HG03025 (cell line): Measurements from ENCODE around the gene CDCA4.

Experiments
- ATAC-seq: cut with Tn5 transposase; IDR thresholded peaks from one replicate; pipeline ENCODE4 v1.9.1; 2021; ENCODE audit warnings: mild to moderate bottlenecking, moderate library complexity; ENCODE audit not compliant: unreplicated experiment, low FRiP score

Gene CDCA4

GRCh38 chr14:105019861-105020814 lies 745 bp downstream of the CDCA4 start:
- ATAC-seq = peak; percentile 14

DNA sequence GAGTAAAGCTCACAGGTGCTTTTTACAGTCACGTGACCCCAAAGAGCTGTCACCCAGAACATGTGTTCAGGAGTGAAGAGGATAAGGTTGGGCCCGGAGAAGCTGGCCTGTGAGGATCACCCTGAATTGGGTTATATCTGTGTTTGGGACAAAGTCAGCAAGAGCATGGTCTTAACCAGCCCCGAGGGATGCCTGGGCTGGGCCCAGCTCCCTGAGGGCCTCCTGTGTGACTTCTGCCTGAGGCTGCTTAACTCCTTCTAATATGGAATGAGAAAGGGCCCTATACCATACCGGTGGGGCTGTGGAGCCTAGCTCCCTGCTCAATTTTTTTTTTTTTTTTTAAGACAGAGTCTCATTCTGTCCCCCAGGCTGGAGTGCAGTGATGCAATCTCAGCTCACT lies 2.5 kb downstream of the CDCA4 start:
- ATAC-seq = no peak

DNA sequence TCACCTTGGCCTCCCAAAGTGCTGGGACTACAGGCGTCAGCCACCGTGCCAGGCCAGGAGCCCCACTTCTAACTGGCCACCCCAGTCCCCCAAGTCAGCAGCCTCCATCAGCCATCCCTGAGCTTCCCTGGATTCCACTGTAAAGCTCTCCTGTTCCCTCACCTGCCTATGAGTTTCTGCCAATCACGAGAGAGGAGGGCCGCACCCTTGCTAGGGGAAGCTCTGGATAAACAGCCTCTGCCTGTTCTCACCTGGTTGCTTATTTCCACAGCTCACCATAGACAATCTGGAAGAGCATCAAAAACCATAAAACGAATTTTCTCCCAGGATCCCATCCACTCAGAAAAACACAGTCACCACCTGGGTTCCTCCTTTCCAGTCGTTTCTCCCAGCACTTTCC lies 5.0 kb downstream of the CDCA4 start:
- ATAC-seq = no peak

DNA sequence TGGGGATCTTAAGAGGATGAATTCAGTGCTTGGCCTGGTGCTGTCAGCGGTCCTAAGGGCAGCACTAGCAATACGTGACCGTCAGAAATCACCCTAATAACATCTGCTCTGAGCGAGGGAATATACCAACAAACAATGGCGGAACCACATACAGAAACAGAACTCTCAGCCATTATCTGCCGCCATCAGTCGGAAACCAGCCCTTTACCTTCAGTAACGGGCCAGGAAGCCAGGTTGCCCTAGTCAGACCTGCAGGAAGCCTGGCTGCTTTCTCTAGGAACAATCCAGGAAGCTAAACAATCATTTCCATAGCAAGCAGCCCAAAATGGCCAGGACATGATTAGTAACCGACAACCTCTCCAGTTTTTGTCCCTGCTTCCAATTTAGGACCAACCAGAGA lies 5.6 kb downstream of the CDCA4 start:
- no peak for ATAC-seq

GRCh38 chr14:105014631-105015030 lies 6.3 kb downstream of the CDCA4 start:
- no peak for ATAC-seq

DNA sequence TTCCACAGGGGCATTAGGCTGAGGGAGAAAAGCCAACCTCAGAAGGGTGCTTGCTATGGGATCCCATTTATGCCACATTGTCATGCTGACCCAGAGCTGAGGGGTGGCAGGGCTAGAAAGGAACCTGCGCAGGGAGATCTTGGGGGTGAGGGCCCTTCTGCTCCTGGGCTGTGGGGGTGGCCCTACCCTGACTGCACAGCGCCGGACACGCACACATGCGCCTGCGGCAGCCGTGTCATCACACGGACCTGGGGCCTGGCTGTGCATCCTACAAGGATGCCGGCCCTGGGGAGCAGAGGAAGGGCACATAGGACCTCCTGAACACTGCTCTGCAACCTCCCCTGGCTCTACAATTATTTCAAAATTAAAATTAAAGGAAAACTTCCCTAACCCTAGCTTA lies 6.9 kb downstream of the CDCA4 start:
- ATAC-seq = no peak

DNA sequence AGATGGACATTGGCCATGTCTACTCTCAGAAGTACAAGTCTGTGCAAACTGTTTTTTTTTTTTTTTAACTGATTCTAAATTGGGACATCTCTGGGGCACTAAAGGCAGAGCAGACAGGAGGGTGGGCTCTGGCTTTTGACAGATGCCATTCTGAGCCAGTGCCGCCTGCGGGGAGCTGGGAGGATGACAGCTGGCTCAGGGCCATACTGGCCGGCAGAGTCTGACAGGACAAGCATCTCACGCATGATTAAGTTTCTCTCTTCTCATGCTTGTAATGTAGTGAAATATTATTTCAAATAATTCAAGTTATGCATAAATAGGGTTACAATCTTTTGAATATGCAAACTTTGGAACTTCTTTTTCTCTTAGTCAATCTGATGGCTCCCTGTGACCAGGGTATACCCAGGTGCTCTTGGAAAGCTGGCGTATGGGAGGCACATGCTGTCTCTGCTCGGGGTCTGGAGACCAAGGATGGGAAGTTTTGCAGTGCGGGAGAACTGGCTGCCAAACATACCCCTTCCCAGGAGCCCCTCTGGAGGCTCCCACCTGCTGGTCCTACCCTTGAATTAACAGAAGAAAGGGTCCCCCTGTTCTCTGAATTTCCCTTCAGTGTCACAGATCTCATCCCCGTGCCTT lies 7.6 kb downstream of the CDCA4 start:
- ATAC-seq = no peak

GRCh38 chr14:105012171-105012985 lies 8.5 kb downstream of the CDCA4 start:
- no peak for ATAC-seq

- no peak for ATAC-seq
Measured at GRCh38 chr14:105011312-105011990, 9.4 kb downstream of the CDCA4 start.

DNA sequence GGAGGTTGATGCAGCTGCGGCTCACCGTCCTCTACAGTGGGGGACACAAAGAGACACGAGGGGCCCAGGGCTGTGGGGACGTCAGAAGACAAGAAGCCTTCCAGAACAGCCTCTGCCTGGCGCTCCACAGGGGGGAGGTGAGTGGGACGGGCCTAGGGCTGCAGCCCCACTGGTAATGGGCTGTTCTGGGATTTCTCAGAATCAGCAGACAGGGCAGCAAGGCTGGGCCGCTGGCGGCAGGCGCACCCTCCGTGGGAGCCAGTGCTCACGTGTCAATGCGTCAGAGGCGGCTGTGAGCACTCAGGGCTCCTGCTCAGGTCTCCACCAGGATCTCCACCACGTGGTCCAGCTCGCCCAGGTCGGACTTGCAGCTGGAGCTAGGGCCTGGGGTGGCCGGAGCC lies 10.0 kb downstream of the CDCA4 start:
- ATAC-seq = no peak

DNA sequence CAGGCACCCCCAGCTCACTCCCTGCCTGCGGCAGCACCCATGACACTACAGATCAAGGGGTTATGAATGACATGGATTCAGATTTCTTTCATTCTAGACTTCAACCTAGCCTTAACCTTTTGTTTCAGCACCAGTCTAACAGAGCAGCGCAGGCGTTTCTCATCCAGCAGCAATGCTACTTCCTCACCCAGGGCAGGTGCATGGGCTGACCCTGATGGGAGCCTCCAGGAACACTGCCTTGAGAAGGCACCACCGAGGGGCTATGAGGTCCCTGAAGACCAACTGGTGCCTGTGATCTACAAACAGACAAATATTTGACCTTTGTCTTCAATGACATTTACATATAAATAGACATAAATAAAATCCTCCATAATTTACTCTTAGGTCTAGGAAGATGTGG lies 10.8 kb downstream of the CDCA4 start:
- ATAC-seq = no peak

- ATAC-seq = no peak
Measured at GRCh38 chr14:105007593-105008264, 13.2 kb downstream of the CDCA4 start.

DNA sequence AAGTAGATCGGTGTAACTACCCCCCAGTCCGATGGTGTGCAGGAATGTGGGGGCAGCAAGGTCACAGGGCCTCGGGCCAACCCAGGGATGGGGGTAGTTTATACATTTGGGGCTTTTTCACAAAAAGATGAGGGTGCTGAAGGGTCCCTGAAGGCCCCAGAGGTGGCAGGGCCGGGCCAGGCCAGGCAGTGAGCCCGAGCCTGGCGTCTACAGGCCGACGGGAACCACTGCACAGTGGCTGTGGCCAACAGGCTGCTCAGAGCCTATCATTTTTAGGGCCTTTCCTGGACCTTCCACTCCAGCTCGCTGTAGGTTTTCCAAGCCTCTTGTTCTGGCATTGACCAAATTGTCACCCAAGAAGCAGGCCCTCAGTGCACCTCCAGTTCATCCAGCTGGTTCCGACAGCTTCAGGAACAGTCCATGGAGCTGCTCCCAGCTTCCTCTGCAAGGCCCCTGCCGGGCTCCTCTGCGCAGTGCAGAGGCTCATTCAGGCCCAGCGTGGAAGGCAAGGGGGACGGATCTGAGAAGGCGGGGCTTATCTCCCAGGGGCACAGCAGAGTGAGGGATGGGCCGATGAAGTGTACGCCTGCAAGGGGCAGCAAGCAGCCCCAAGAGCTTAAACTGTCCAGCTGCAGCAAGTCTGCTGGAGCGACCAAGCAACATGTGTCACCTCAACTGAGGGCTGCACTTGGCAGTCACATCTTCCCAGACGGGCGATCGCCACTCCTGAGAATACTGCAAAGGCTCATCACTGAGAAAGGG lies 13.9 kb downstream of the CDCA4 start:
- ATAC-seq = no peak

- ATAC-seq = no peak
Measured at GRCh38 chr14:105005929-105006830, 14.7 kb downstream of the CDCA4 start.

DNA sequence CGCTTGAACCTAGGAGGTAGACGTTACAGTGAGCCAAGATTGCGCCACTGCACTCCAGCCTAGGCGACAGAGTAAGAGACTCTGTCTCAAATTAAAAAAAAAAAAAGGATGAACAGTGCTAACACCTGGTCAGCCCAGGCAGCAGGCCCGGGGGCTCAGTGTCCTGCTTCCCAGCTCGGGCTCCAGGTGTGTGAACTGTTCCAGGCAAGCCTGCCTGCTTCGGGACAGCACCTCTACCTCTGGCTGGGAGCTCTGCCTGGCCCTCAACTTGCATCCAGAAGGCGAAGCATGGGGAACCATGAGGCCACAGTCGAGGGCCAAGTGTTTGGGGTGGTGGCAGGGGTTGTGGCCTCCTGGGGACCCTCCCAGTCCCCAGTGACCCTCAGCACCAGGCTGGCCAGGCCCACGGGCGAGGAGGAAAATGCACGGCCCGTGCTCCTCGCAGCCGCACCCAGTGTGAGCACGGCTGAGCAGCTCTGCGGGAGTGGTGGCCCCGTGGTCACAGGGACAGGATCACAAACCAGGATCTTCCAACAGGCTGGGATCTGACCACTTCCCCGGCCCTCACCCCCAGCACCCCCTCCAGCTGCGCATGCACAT lies 15.5 kb downstream of the CDCA4 start:
- ATAC-seq = no peak

- ATAC-seq = no peak
Measured at GRCh38 chr14:104999361-104999760, 21.5 kb downstream of the CDCA4 start.

GRCh38 chr14:104998801-104999200 lies 22.1 kb downstream of the CDCA4 start:
- no peak for ATAC-seq

DNA sequence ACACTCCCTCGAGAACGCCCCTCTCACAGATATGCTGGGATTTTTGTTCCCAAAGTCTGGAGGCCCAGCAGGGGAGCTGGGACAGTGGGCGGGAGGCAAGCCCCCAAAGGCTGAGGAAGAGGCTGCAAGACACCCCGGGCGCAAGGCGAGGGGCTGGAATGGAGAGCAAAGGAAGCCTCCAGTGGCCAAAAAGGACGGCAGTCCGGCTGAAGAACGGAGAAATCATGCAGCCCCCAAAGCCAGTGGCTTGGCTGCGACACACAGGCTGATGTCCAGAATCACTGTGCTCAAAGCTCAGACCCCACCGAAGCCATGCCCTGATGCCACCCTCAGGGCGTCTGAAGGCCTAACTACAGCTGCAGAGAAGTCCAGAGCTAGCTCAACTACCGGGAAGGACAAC lies 24.4 kb downstream of the CDCA4 start:
- no peak for ATAC-seq
